Retinal pigment epithelial cell (primary cell): ENCODE measurements around the gene NINL.

Experiments used
- DNase-seq: peaks from one replicate; pipeline ENCODE4 v3.0.0-alpha.2; 2010; ENCODE audit warnings: low read depth
- H3K4me3 ChIP-seq: 2 replicates; pipeline ENCODE4 v1.5.1; 2011; ENCODE audit warnings: mild to moderate bottlenecking, low read length, control low read depth, moderate library complexity
- CTCF ChIP-seq: conservative IDR thresholded peaks from 2 replicates; pipeline ENCODE4 v1.5.1; 2011; ENCODE audit warnings: low read depth, low read length, control low read depth, inconsistent platforms

The NINL gene

DNA sequence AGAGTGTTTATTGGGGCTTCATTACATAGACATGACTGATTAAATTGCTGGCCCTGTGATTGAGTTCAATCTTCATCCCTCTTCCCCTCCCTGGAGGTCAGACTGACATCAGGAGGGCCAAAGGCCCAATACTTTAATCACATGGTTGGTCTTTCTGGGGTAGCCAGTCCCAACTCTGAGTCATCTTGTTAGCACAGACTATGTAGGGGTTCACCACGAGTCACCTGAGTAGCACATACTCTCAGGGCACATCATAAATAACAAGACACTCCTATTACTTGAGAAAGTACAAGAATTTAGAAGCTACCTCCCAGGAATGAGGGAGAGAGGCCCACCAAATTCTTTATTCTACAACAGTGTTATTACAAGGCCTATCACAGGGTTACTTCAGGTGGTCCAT, 166.6 kb downstream of the NINL start:
- no peak overlapping the region for H3K4me3 ChIP-seq
- no peak for DNase-seq
- no peak for TF ChIP-seq CTCF

DNA sequence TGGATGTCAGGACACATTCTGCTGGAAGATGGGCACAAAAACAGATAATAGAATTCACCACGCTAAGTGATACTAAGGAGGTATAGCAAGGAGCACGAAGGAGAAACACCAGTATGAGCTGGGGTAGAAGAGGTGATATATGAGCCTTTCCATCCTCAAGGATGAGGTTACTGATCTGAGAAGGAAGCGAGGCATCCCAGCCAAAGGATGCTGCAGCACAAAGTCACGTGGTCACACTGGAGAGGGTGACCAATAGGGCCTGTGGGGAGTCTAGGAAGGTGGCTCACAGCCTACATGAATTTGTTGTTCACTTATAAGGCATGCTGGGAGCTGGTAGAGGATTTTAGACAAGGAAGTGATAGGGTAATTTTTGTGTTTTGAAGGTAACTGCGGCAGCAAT, 176.4 kb downstream of the NINL start:
- TF ChIP-seq CTCF: no peak
- no peak for DNase-seq
- H3K4me3 ChIP-seq: no peak overlapping the region

DNA sequence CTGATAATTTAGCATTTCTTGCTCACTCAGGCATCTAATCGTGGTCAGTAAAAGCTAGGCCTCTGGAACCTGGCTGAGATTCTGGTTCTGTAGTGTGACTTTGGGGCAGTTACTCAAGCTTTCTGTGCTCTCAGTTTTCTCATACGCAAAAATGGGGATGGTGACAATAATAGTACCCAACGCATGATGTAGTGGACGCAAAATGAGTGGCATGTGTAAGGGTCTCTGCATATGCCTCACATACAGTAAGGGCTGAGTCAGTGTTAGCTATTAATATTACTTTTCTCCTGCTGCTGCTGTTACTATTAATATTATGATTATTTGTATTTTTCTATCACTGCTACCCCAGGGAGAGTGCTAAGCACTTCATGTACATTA, 177.2 kb downstream of the NINL start:
- DNase-seq: no peak
- no peak for TF ChIP-seq CTCF
- peak overlapping the region; percentile 90 for H3K4me3 ChIP-seq

DNA sequence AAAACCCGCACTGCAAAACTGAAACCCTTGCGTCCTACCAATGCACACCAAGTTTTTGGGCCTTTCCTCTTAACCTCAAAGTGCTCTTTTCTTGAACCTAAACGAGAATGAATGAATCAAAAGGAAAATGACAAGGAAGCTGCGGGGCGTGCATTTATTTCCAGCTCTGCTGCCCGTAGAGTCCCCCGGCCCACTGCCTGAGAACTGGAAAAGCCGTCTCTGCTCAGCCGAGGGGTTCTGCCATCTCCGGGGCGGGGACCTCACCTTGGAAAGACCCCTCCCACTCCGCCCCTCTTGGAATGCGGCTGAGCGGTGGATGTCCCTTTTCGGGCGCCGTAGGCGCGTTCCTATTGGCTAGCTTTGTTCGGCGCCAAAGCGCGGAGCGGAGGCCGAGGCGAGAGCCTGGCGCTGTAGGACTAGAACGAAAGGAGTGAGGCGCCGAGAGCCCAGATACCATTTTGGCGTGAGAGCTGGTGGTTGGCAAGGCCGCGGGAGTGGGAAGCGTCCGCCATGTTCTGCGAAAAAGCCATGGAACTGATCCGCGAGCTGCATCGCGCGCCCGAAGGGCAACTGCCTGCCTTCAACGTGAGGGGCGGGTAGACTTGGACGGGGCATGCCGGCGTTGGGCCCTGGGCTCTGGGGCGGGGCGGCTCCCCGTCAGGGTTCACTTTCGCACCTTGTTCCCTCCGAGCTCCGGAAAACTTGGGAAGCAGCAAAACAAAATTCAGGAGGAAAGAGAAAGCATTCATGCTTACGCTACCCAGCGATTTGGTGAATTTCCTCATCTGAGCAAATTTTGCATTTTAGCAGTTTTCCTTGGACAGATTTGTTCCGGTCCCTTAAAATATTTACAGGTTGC, 177.8 kb downstream of the NINL start, which contains the start of gene GINS1:
GINS1 (plus strand) TSS at position 363 of the 859 bp plus-strand sequence; CDS start at position 511, 148 bp downstream.
- peak within 1 kb of the TSS; percentile 90 for H3K4me3 ChIP-seq
- TF ChIP-seq CTCF: no peak

More for the DNA sequence above, 177.8 kb downstream of the NINL start, which contains the start of gene GINS1:
- peak; percentile 66 for DNase-seq
